Endothelial cell of hepatic sinusoid (primary cell): ENCODE measurements around the gene ZSWIM1.
"Not testable (repeated sequence)": the region's sequence is repeated elsewhere in the genome, so short reads cannot be mapped to it uniquely, and the experiment has no call there.

ENCODE experiments used
- in situ Hi-C: cut with HindIII; loops from 2 replicates; pipeline ENCODE4 v1.10.0; 2017; ENCODE audit warnings: low sequenced_read_pairs

ZSWIM1 gene

DNA sequence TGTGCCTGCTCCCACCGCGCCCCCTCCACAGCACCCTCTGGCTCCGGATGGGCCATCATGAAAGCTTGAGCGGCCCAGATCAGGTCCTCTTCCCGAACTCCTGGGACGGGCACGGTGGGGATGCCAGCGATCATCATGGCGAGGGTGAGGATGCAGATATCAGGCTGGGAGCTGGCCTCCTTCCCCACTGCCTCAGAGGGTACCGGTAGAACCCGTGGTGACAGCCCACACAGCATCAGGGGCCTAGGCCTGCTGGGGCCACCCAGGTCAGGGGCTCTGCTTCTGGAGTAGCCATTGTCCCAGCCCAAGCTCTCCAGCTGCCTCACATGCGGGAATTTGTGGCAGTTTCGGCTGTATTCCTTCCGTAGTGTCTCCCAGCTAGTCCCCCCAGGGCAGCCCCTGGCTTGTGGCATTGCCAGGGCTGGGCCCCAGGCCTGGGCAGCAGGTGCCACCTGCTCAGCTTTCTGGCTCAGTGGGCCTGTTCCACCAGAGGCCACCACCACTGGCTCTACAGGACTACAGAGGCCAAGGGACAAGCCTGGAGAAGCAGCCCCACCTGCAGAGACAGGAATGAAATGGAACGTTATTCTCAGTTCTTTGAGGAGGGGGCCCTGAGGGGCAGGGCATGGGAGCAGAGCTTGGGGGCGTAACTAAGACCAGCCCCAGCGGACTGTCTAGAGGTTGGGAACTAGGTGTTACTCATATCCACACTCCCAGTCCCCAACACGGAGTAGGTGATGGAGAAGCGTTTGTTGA lies 5.7 kb downstream of the ZSWIM1 start:
- in situ Hi-C loops = no loop called here

DNA sequence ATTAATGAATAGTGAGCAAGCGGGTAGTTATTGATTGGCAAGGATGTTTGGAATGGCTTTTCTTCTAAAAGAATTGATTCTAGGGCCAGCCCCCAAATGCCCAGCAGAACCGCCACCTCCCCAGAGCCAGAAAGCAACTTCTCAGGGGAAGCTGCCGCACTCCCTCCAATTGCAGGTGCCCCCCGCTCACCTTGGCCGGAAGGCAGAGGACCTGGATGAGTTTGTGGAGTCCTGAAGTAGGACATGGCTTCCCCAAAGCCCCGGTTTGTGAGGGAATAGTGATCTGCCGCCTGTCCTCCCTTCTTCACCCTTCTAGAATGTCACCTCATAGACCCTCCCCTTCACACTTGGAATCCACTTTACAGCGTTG lies 6.3 kb downstream of the ZSWIM1 start, which contains the start of gene SPATA25:
Gene SPATA25 (minus strand): TSS at position 277 of the 370 bp plus-strand sequence. CDS start 32 bp downstream, at position 245.
- in situ Hi-C loops = no loop called here

DNA sequence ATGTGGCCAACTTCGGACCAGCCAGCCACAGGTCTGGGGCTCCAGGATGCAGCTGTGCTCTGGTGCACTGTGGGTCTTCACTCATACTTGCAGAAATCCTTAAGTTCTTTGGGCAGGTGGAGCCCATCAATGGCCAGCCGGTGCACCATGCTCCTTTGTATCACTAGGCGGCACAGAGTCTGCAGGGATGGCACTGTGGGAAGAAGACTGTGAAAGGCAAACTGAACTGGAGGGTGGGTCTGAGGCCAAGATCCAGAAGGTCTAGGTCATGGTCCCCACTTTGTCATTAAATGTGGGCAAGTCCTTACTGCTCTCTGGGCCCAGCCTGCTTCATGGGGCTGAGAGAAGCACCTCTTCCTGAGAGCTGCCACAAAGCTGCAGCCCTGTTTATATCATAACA lies 7.7 kb downstream of the ZSWIM1 start:
- in situ Hi-C loops = no loop called here

DNA sequence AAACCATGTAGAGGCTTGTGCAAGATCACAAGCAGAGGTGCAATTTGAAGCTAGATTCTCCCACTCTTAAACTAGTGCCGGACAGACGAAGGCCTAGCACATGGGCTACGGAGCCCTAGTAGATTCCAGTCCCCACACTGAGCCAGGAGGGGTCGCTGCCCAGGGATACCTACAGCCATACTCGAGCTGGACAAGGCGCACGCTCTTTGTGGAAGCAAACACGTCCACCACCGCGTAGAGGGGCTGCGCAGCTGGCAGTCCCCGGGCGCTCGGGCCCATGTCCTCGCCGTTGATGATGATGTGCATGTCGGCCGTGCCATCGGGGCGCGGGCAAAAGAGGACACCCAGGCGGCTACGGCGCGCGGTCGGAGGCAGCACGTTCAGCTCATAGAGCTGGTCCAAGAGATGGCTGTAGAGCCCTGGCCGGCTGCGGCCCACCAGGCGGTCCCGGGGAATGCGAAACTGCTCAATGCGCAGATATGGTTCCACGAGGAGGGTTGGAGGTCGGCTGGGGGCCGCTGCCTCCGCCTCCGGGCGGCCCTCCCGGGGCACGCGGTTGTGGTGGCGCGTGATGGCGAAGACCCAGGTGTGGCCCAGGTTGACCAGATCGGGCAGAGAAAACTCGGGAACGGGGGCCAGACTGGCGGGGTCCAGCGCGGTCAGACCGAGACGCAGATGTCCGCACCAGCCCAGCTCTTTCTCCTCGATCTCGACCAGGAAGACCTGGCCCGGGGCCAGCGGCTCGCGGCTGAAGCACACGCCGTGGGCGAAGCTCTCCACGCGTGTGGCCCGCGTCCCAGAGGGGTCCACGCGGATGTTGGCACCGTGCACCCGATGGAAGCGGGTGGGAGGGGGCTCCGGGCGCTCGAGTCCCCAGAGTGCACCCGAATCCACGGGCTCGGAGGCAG lies 9.3 kb downstream of the ZSWIM1 start:
- in situ Hi-C loops = loop anchor here (5.0 kb wide), 1 partner anchor 52 kb away; no protein-coding TSS in a partner anchor

DNA sequence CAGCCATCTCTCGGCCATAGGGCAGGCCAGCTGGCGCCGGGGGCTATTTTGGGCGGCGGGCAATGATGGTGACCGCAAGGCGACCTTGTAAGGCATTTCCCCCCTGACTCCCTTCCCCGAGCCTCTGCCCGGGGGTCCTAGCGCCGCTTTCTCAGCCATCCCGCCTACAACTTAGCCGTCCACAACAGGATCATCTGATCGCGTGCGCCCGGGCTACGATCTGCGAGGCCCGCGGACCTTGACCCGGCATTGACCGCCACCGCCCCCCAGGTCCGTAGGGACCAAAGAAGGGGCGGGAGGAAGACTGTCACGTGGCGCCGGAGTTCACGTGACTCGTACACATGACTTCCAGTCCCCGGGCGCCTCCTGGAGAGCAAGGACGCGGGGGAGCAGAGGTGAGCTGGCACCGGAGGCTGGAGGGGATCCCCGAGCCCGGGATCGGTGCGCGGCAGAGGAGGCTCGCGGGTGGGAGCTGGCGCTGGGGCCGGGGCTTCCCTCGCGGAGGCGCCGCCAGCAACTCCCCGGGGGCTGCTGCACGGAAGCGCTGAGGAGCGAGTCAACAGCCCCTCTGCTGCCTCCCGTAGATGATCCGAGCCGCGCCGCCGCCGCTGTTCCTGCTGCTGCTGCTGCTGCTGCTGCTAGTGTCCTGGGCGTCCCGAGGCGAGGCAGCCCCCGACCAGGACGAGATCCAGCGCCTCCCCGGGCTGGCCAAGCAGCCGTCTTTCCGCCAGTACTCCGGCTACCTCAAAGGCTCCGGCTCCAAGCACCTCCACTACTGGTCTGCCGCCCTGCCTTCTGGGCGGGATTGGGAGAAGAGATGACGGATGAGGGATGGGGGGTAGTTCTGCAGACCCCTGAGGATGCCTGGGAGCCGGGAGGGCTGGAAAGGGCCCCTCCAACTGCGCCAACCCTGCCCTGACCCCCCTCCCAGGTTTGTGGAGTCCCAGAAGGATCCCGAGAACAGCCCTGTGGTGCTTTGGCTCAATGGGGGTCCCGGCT lies 10.3 kb downstream of the ZSWIM1 start, which contains the start of the genes CTSA and NEURL2:
Gene CTSA (plus strand): TSS at position 351 of the 999 bp plus-strand sequence. CDS start 234 bp downstream, at position 585.
Gene NEURL2 (minus strand): TSS at position 224 of the 999 bp plus-strand sequence. CDS start 217 bp downstream, at position 7.
- in situ Hi-C loops = loop anchor here (5.0 kb wide), 1 partner anchor 51 kb away; no protein-coding TSS in a partner anchor

DNA sequence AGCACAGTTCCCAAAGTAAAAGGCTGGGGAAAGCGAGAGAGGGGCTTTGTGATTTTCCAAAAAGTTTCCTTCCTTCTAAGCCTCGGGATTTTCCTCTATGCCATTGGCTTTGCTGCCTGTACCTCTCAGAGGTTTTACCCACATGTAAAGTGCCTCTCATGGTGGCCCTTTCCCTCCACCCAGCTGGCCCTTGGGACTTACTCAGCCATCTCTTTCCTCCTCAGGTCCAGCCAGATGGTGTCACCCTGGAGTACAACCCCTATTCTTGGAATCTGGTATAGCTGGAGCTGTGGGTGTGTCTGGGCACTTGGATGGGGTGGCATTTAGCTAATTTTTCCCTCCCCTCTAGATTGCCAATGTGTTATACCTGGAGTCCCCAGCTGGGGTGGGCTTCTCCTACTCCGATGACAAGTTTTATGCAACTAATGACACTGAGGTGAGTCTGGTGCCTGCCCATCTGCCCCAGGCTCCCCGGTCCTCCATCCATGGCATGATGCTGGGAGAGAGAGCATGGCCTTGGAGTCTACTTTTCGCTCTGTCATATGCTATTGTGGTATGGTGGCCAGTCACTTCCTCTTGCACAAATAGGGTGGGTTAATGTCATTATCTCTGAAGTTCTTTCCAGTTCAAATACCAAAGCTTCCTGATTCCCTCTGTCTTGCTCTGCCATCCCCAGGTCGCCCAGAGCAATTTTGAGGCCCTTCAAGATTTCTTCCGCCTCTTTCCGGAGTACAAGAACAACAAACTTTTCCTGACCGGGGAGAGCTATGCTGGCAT lies 11.2 kb downstream of the ZSWIM1 start:
- in situ Hi-C loops = loop anchor here (5.0 kb wide), 1 partner anchor 50 kb away; no protein-coding TSS in a partner anchor

DNA sequence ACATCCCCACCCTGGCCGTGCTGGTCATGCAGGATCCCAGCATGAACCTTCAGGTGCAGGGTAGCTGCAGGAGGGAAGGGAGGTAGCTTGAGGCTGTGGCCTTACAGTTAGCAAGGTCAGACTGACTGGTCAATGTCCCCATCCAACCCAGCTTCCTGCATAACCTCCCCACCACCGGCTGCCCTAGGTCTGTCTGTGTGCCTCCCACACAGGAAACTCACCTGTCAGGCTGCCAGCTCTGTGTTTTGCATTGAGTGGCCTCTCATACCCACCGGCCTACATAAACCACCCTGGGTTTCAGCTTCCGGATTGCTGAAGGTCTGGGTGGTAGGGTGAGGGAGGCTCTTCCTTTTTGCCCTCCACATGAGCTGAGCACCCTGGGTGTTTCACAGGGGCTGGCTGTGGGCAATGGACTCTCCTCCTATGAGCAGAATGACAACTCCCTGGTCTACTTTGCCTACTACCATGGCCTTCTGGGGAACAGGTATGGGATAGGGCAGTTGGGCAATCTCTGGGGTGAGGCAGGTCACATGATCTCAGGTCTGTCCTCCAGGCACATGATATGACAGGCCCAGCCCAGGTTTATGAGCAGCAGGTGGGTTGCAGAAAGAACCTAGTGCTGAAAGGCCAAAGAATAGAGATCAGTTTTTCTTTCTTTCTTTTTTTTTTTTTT lies 11.9 kb downstream of the ZSWIM1 start:
- in situ Hi-C loops = loop anchor here (5.0 kb wide), 1 partner anchor 49 kb away; no protein-coding TSS in a partner anchor

DNA sequence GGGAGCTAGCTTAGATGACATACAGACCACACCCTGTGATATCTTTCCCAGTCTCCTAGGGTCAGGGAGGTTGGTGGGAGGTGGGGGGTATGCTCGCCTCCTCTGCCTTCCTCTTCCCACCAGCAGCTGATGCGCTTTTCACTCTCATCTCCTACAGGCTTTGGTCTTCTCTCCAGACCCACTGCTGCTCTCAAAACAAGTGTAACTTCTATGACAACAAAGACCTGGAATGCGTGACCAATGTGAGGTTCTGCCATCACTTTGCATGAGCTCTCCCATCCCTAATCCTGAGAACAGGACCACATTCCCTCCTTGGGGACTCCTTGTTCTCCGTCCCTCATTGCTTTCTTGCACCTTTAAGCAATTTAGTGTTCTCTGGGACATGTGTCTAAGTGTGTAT lies 12.8 kb downstream of the ZSWIM1 start:
- in situ Hi-C loops = loop anchor here (5.0 kb wide), 1 partner anchor 48 kb away; no protein-coding TSS in a partner anchor

DNA sequence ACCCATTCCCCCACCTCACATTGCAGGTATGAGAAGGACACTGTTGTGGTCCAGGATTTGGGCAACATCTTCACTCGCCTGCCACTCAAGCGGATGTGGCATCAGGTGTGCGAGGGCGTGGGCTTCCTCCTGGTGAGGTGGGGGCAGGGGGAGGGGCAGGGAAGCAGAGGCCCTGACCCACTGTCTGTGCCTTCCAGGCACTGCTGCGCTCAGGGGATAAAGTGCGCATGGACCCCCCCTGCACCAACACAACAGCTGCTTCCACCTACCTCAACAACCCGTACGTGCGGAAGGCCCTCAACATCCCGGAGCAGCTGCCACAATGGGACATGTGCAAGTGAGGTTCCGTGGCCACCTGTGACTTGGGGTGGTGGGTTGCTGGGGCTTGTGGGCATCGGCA lies 13.8 kb downstream of the ZSWIM1 start:
- in situ Hi-C loops = loop anchor here (5.0 kb wide), 1 partner anchor 48 kb away; no protein-coding TSS in a partner anchor

DNA sequence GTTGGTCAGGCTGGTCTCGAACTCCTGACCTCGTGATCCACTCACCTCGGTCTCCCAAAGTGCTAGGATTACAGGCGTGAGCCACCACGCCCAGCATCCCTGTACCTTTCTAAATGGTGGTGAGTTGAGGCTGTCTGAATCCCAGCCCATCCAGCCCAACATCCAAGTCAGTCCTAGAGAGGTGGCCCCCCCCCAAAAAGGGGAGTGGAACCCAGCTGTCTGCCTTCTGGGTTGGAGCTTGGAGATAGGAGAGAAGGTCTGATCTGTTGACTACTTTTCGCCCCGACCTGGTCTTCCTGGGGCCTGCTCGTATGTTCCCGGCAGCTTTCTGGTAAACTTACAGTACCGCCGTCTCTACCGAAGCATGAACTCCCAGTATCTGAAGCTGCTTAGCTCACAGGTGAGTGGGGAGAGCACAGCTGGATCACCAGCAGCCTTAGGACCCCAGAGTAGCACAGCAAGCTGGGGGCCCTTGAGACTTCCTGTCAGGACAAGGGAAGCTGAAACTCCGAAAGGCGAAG lies 15.7 kb downstream of the ZSWIM1 start:
- in situ Hi-C loops = no loop called here

DNA sequence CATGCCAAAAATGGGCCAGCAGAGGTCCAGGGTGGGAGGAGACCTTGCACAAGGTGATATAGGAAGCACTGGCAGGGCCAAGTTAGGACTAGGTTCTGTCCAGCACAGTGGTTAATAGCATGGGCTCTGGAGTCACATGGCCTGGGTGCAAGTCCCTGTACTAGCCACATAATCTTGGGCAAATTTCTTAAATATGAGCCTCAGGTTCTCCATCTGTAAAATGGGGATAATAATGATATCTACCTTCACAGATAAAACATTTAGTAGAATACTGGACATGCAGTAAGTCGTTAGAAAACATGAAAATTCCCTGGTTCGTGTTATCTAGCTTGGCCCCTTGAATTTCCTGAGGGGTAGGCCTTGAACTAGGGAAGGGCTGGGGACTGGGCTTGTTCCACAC lies 16.3 kb downstream of the ZSWIM1 start:
- in situ Hi-C loops = no loop called here

DNA sequence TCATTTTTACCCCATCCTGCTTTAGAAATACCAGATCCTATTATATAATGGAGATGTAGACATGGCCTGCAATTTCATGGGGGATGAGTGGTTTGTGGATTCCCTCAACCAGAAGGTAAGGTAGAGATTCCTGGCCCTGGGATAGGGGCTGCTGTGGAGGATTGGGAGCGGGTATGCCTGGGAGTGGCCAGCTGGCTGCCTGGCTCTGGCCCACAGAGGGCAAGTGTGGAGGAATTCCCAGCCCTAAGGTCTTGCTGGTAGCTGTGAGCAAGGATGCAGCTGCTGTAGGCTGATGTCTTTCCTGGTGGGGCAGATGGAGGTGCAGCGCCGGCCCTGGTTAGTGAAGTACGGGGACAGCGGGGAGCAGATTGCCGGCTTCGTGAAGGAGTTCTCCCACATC lies 16.7 kb downstream of the ZSWIM1 start:
- in situ Hi-C loops = no loop called here

DNA sequence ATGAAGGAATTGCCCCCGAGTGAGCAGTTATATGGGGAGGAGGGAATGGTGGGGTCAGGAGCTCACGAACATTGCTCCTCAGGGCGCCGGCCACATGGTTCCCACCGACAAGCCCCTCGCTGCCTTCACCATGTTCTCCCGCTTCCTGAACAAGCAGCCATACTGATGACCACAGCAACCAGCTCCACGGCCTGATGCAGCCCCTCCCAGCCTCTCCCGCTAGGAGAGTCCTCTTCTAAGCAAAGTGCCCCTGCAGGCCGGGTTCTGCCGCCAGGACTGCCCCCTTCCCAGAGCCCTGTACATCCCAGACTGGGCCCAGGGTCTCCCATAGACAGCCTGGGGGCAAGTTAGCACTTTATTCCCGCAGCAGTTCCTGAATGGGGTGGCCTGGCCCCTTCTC lies 17.3 kb downstream of the ZSWIM1 start:
- in situ Hi-C loops = no loop called here

DNA sequence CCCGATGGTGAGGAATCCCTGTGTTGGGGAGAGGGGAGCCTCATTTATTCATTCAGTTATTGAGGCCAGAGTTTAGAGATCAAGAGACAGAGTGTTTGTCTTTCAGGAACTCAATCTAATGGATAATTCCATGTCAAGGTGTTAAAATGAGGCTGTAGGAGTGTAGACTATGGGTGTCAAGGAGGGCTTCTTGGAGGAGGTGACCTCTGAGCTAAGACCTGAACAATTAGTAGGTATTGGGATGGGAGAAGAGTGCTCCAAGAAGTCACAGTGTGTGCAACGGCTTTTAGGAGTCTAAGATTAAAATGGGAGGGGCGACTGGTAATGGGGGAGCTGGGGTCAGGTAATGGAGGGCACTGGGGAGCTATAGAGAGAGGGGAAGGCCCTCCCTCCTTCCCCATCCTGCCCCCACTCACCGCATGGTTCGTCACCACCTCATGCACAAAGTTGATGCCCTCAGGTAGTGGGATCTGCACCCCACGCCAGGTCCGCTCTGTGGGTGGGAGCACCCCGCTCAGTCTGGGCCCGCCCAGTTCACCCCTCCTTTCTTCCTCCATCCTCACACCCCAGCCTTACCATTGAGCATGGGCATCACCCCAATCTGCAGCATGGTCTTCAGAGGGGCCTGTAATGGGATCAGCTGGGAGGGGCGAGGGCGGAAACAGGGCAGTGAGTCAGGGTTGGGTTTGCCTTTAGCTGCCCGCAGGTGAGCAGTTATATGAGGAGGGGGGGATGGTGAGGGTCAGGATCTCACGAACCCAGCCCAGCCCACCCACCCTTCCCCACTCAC lies 18.2 kb downstream of the ZSWIM1 start:
- in situ Hi-C loops = no loop called here

DNA sequence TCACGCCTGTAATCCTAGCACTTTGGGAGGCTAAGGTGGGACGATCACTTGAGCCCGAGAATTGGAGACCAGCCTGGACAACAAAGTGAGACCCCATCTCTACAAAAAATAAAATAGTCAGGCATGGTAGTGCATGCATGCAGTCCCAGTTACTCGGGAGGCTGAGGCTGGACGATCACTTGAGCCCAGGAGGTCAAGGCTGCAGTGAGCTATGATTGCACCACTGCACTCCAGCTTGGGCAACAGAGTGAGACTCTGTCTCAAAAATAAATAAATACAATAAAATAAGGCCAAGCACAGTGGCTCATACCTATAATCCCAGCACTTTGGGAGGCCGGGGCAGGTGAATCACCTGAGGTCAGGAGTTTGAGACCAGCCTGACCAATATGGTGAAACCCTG lies 20.3 kb downstream of the ZSWIM1 start:
- in situ Hi-C loops = not testable (repeated sequence)

DNA sequence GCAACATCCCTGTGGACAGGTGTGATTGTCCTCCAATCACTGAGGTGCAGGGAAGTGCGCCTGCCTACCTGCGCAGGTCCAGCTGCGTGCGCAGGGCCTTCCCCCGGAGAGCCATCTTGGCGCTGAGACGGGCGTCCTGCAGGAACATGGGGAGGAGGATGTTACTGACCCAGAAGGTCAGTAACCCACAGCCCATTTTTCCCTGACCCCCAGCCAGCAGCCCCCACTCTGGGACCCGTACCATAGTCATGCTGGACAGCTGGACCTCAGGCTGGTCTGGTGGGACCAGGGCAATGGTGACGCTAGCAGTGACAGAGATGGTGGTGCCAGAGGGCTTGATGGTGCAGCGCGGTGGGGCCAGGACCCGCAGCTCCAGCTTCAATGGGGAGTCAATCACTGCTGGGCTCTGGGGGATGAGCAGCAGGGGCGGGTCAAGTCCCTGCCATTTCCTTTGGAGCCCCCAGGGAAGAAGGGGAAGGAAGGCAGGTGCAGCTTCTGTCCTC lies 21.2 kb downstream of the ZSWIM1 start:
- in situ Hi-C loops = no loop called here
